Measurements from ENCODE around the gene CDH13. TPM values are rescaled to one million over a fixed set of nuclear protein-coding genes. Genes with fewer than 3 reads are reported as not detected.

CDH13 gene
- total and polyA plus RNA-seq, 10 of the 15 experiments (the other 5 are each of a cell fraction or from before 2014, with no cell fraction given): under 0.01 to 0.05 TPM; not detected in 8

DNA sequence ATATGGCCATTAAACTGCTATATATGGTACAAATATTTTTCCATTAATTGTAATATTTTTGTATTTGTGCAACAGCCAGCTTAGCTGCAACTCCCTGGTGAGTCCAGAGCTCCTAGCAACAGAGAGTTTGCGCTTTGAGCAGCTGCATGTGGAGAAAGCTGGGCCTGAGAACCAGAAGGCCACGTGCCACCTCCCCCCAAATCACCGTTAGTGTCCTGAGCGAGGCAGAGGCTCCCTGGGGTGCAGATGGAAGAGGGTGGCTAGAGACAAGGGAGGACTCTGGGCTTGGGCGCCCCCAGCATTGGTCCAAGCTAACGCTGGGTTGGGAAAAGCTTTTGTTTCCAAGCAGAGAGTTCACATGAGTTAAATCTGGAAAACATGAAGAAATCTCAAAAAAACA lies 1222.7 kb downstream of the CDH13 start (continued):
- TF ChIP-seq, protein P1, sequence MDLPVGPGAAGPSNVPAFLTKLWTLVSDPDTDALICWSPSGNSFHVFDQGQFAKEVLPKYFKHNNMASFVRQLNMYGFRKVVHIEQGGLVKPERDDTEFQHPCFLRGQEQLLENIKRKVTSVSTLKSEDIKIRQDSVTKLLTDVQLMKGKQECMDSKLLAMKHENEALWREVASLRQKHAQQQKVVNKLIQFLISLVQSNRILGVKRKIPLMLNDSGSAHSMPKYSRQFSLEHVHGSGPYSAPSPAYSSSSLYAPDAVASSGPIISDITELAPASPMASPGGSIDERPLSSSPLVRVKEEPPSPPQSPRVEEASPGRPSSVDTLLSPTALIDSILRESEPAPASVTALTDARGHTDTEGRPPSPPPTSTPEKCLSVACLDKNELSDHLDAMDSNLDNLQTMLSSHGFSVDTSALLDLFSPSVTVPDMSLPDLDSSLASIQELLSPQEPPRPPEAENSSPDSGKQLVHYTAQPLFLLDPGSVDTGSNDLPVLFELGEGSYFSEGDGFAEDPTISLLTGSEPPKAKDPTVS (IDR thresholded peaks at IDR 0.05; ENCODE audit: low read depth, low read length): no peak
- TF ChIP-seq KLF5 (IDR thresholded peaks at IDR 0.05; ENCODE audit: partially characterized antibody) (no peak), ZNF622 (IDR thresholded peaks at IDR 0.05) (no peak), SIX5 (IDR thresholded peaks at IDR 0.05; ENCODE audit: low read depth, low read length, severe bottlenecking) (no peak), BRCA1 (IDR thresholded peaks at IDR 0.05; ENCODE audit: low read depth, low read length) (no peak), RAD21 (IDR thresholded peaks at IDR 0.05; ENCODE audit: insufficient read depth, low read depth, low read length) (no peak), NBN (IDR thresholded peaks at IDR 0.05) (no peak)

MicroRNA genes within 50 kb of the gene (microRNA counts, 767-probe panel; counts per million panel counts)
- microRNA hsa-miR-3182: 55.3 counts per million

Small RNA genes lying within 50 kb of the gene (microRNA-seq; reads per million reads assigned to microRNA genes)
- gene MIR3182: not detected
- not detected for gene MIR8058

Small RNA genes lying within 50 kb of the gene (small RNA-seq; reads per million reads assigned to genes)
- not detected for gene AC099506.2
- not detected for gene MIR3182
- not detected for gene MIR8058
